NCI-H1092 (cell line): ENCODE data around the gene RASGRF2.

Source experiments
- DNase-seq: peaks from one replicate; lab custom pipeline; 2025; lab: John Stamatoyannopoulos, UW

Gene RASGRF2, protein sequence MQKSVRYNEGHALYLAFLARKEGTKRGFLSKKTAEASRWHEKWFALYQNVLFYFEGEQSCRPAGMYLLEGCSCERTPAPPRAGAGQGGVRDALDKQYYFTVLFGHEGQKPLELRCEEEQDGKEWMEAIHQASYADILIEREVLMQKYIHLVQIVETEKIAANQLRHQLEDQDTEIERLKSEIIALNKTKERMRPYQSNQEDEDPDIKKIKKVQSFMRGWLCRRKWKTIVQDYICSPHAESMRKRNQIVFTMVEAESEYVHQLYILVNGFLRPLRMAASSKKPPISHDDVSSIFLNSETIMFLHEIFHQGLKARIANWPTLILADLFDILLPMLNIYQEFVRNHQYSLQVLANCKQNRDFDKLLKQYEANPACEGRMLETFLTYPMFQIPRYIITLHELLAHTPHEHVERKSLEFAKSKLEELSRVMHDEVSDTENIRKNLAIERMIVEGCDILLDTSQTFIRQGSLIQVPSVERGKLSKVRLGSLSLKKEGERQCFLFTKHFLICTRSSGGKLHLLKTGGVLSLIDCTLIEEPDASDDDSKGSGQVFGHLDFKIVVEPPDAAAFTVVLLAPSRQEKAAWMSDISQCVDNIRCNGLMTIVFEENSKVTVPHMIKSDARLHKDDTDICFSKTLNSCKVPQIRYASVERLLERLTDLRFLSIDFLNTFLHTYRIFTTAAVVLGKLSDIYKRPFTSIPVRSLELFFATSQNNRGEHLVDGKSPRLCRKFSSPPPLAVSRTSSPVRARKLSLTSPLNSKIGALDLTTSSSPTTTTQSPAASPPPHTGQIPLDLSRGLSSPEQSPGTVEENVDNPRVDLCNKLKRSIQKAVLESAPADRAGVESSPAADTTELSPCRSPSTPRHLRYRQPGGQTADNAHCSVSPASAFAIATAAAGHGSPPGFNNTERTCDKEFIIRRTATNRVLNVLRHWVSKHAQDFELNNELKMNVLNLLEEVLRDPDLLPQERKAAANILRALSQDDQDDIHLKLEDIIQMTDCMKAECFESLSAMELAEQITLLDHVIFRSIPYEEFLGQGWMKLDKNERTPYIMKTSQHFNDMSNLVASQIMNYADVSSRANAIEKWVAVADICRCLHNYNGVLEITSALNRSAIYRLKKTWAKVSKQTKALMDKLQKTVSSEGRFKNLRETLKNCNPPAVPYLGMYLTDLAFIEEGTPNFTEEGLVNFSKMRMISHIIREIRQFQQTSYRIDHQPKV (N-terminal part only)

DNA sequence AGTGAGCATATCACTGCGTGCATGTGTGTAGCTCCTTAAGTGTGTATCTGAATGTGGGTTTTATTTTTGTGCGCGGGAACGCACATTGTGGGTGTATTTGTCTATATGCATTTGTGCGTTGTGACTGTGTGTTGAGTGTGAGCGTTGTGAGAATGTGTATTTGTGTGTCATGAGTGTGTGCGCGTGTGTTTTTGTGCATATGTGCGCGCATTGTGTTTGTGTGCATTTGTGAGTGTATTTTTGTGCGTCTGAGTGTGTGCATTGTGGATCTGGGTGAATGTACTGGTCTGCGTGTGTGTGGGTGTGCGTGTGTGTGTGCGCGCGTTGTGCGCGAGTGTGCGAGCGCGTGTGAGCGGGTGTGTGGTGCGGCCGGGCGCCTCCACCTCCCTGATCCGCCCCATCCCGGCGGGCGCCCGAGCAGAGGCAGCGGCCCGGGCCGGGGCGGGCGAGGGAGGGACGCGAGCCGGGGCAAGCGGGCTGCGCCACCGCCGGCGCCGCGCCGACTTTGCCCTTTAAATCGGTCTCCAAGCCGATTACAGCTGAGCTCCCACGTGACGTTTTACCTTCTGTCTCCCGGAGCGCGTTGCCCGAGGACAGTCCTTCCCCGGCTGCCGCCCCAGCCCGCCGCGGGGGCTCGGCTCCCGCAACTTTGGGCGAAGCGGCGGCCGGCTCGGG, at the start of gene RASGRF2:
TSS of gene RASGRF2 (plus strand) at position 596 of the 675 bp plus-strand sequence. CDS start 376 bp downstream, outside the sequence.
- no peak for DNase-seq

- DNase-seq: no peak
These were observed 47.7 kb upstream of the RASGRF2 start for GRCh38 chr5:80912479-80912878.

DNA sequence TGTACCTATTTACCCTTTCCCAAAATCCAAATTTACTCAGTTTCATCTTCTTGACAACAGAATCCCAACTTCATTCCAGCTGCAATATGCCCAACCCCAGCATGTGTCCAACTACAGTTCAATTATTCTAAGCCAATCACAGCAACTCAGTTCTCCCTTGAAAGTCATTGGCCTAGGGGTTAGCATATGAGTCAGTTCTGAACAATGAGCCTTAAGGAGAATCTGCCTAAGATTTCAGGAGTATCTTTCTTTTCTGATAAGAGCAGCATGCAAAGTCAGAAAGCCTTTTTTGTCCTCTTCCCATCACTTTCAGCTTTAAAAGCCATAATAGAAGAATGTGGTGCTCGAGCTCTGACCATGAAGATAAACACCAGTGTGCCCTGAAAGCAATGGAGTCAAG, 44.4 kb upstream of the RASGRF2 start:
- no peak for DNase-seq

GRCh38 chr5:80916676-80917075, 43.5 kb upstream of the RASGRF2 start:
- no peak for DNase-seq

DNA sequence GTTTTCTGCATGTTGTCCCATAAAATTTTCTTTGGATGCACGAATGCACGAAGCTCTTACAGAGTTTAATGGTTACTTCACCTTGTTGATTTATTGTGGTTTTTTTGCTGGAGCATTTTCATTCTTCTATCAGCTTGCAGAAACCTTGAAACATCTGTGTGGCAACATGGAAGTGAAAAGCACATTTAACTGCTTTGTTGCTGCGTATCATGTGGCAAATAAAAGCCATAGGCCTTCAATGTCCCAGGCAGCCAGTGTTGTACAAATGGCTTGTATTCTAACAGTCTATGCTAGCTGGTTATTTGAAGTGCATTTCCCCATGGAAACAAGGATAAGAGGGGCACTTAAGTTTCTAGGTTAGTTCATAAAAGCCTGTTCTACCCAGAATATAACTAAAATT, 42.5 kb upstream of the RASGRF2 start:
- DNase-seq: peak; percentile 55

- DNase-seq: no peak
These were observed 40.4 kb upstream of the RASGRF2 start for GRCh38 chr5:80919678-80920196.

GRCh38 chr5:80920333-80920732, 39.8 kb upstream of the RASGRF2 start:
- DNase-seq: no peak

- no peak for DNase-seq
These were observed 39.1 kb upstream of the RASGRF2 start for GRCh38 chr5:80921026-80921425.

DNA sequence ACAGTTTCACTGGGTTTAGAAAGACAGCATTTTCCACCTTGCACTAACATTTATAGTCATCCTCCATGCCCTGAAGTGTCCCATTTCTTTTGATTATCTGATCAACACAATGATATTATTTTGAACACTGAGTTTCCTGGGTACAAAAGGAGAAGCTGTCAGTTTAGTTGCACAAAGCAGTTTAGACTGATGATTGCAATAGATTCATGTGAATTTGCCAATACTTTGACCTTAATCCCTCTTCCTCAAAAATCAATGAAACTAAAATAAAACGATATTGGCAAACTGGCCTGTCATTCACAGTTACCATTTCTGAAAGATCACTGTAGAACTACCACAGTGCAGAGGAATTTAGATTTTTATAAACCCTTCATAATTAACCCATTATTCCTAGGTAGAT, 34.2 kb upstream of the RASGRF2 start:
- DNase-seq: no peak

DNA sequence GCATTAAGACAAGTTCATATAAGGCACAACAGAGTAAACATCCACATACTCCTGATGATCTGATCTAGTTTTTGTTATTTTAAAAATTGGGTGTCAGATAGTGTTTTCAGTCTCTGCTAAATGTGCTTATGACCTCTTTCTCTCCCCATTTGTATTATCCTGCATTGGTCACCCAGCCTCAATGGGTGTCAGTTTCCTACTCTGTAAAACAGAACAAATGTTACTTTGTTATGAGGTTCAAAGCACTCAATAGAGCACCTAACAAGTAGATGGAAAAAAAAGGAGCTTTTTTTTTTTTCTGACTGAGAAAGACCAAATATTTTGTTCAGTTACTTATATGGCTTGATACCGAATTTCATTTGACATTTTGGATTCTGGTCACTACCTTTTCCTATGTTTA, 33.6 kb upstream of the RASGRF2 start:
- DNase-seq: no peak

DNA sequence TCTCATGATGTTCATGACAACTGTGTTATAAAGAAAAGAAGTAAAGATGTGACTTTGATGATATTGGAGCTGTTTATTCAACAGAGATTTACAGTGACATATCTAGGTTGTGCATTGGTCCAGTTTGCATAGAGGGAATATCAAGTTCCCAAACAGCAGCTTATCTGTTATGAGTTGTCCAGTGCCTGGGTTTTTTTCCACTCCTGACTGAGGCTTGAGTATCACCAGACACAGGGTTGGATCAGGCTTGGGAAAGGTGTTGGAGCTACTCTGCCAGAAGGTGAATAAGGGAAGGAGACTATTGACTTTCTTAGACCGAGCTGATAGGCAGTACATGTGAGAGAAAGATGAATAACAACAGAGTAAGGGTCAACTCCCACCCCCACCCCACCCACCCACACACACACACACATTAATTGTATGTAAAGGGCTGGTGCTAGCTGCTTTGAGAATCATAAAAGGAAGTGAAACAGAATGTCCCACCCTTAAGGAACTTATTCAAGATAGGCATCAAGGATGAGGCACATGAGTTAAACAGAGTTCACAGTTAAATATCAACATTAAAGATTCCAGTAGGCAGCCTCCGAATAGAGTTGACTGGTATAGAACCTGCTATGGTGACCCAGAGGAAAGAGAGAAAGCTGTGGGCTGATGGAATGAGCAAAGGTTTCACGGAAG, 33.0 kb upstream of the RASGRF2 start:
- no peak for DNase-seq

DNA sequence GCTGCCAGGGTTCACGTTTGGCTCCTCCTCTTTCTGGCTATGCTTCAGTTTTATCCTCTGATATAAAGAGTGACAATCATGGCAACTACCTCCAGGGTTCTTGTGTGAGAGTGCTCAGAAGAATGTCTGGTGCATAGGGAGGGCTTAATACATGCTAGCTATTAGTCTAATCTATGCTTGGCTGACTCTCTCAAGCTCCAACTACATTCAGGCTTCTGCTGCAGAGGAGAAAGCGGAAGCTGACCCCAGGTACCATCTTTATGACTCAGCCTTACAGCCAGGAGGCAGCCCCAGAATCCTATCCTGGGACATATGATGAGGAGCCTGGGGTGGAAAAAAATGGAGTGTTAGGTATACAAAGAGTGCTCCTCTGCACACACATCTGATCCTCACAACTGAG, 32.1 kb upstream of the RASGRF2 start:
- no peak for DNase-seq

GRCh38 chr5:80930940-80931339, 29.2 kb upstream of the RASGRF2 start:
- no peak for DNase-seq

DNA sequence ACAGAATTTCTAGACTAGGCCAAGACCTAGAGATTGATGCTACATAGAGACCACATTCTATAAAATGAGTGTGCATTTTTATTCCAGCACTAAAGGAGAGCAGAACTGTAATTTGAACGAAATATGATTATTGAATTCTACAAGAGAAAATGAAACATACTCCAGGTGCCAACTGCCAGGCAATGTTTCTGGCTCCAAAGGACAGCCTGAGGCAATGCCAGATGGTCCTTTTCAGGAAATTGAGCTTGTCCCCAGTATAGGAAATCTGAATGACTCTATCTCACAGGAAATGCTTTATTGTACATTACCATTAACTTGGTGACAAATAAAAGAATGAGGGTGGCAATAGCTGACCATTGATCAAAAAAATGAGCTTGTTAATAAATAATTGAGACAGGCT, 28.8 kb upstream of the RASGRF2 start:
- DNase-seq: no peak

DNA sequence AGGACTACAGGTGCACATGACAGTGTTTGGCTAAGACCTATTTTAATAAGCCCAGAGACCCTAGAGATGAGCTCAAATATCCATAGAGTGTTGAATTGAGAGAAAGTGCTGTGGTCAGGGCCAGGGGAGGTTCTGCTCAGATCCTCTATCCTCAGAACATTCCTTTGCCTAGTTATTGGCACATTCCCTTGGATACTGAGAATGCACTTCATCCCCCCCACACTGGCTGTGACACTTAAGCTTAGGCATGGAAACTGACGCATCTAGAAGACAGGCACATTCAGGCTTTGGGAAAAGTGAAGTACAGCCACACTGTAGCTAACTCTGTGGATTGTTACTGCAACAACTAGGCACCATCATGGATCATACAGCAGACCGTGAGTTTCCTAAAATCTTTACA, 27.1 kb upstream of the RASGRF2 start:
- no peak for DNase-seq

DNA sequence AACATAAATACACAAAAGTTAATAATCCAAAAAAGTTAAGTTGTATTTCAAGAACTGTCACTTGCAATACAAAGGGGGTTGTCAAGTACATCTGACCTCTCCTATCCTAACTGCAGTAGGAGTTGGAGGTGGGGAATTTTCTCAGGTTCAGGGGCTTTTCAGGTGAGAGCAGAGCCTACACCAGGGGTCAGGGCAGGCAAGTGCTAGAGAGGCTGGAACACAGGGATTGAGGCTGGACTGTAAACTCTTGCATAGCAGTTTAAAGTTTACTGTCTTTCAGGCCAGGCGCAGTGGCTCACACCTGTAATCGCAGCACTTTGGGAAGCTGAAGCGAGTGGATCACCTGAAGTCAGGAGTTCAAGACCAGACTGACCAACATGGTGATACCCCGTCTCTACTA, 25.4 kb upstream of the RASGRF2 start:
- DNase-seq: no peak

DNA sequence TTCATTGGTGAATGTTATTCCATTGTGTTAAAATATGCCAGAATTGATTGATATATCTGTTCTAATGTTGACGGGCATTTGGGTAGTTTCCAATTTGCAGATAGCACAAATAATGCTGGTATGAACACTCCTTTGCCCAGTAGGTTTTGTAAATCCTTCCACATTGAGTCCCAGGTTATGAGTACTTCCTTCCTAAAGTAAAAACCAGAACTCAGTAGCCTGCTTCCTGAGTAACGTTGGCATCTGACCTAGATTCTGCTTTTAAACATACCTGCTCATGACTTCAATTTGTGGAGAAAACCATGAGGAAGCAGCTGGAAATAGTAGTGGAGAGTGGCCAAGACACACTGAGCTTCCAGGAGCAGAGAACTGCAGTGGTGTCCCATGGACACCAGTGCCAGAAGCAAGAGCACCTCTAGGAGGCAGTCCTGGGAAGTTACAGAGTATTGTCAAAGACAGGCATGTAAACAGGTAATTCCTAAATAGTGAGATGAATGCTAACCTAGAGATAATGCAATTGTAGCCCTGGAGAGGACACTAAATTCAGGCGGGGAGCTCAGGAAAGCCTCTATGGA, 24.3 kb upstream of the RASGRF2 start:
- no peak for DNase-seq

- no peak for DNase-seq
These were observed 23.3 kb upstream of the RASGRF2 start for GRCh38 chr5:80936881-80937280.

- no peak for DNase-seq
These were observed 22.4 kb upstream of the RASGRF2 start for GRCh38 chr5:80937584-80938356.

GRCh38 chr5:80941496-80941895, 18.7 kb upstream of the RASGRF2 start:
- no peak for DNase-seq
